HG02763 (cell line): ENCODE results near the gene APPL1.
"Not testable (repeated sequence)": the region's sequence is repeated elsewhere in the genome, so short reads cannot be mapped to it uniquely, and the experiment has no call there.

Source experiments
- ATAC-seq: cut with Tn5 transposase; IDR thresholded peaks from one replicate; pipeline ENCODE4 v1.9.1; 2021; ENCODE audit warnings: mild to moderate bottlenecking, moderate library complexity; ENCODE audit not compliant: unreplicated experiment

APPL1 gene

GRCh38 chr3:57268416-57268815 lies 40.9 kb downstream of the APPL1 start:
- ATAC-seq, result no peak

- ATAC-seq, result no peak
Observed at GRCh38 chr3:57274845-57275244, 47.3 kb downstream of the APPL1 start.

- no peak for ATAC-seq
Observed at GRCh38 chr3:57275393-57275792, 47.9 kb downstream of the APPL1 start.

DNA sequence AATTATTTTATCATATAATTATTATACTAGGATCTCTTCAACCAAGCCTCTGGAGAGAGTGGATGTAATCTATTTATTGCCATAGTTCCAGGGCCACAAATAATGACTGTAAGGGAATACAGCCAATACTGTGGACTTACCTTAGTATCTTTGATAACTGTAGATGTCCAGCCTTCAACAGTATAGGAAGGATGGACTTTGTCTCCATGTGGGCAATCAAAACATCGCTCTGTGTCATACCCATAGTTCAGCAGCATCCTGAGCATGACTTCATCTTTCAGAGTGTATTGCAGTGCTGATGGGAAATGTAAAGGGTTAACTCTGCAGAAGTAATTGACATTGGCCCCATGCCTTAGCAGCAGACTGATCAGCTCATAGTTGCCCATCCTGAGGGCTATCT lies 50.7 kb downstream of the APPL1 start:
- no peak for ATAC-seq

DNA sequence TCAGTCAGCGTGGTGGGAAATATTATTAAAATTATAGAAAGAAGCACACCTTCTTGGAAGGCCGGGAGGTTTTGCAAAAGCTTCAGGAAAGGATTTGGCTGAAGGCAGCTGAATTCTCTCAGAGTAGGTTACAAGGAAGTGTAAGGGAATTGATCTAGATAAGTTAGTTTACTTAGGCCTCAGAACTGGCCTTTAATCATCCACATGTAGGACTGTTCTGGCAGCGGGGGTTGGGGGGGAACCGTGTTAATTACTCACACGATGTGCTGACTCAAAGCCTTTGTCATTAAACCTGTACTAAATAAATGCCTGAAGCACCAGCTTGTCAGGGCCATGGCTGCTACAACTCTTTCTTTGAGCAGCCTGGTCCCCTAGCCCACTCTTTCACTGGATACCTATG lies 52.2 kb downstream of the APPL1 start:
- ATAC-seq, result no peak

- no peak for ATAC-seq
Observed at GRCh38 chr3:57281715-57282114, 54.2 kb downstream of the APPL1 start.

- ATAC-seq, result no peak
Observed at GRCh38 chr3:57283334-57283733, 55.8 kb downstream of the APPL1 start.

GRCh38 chr3:57287205-57287604 lies 59.7 kb downstream of the APPL1 start:
- ATAC-seq, result no peak

- ATAC-seq, result no peak
Observed at GRCh38 chr3:57288403-57288802, 60.9 kb downstream of the APPL1 start.

DNA sequence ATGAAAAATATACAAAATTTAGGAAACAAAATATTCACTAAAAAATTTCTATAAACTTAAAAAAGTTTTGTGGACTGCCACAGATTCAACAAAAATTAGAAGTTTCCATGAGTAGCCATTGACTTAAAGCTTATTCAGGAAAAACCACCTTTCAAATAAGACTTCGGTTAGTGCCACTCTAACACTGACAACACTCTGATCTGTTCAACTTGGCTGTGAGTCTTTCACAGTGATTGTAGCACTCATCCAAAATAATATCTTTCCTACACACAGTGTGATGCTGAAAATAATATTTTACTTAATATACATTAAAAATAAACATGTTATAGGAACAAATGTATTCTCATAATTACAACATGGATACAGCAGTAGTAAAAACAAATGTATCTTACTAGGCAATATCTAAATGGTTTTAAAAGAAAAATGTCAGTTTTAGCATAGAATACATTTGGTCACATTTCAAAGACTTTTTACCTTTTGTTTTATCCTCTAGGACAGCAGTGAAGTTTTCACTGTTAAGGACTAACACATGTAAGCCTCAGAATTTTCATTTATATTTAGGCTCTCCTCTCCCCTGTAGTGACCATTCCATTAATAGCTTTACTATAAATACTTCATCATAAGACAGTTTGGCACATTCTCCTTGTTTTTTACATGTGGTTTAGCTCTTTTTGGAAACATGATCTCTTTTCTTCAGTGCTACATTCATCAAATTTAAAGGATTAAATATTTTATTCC lies 64.8 kb downstream of the APPL1 start, which contains the start of gene ASB14:
ASB14 (minus strand) TSS at position 527 of the 738 bp plus-strand sequence. CDS start 652 bp downstream, outside the sequence.
- ATAC-seq, result no peak

DNA sequence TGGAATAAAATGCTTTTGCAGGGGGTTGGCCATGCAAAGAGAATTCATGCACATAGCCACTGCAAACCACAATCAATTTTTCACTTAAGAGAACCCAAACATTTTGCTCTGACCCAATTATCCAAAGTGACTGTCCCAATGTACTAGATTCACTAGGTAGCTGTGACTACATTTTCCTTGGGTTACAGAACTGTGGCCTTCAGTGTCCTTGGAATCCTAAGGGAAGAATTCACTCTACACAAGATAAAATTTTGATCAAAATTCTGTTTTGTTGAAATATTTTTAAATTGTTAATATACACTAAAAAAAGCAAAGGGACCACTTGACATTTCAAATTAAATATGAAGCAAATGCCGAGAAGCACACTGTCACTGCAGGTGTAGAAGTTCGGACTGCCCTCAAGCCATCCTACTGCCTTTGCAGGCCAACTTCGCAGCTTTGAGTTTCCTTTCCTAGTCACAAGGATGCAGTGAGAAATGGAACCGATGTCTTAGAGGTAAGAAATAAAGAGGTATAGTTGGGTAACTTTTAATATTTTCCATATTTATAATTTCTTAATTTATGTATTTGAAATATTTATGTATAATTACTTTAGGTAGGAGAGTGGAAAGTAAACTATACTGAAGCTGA lies 65.5 kb downstream of the APPL1 start:
- ATAC-seq, result no peak

GRCh38 chr3:57298041-57298440 lies 70.5 kb downstream of the APPL1 start:
- no peak for ATAC-seq

- not testable (repeated sequence) for ATAC-seq
Observed at GRCh38 chr3:57303520-57303919, 76.0 kb downstream of the APPL1 start.

GRCh38 chr3:57309769-57310360 lies 82.3 kb downstream of the APPL1 start:
- no peak for ATAC-seq

DNA sequence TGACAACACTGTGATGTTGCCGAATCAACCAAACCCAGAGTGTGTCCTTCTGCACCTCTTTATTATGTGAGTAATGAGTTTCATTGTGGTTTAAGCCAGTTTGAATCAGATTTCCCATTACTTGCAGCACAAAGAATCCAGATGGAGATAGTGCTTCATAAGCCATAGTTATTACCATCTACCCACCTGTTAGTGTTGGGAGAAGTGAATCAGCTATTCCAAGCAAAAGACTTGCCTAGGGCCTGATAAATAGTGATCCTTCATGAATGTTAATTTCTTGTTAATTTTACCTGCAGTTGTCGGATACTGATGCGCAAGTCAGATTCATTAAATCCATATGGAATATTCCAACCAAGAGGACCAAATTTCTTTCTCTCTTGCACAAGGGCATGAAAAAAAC lies 86.7 kb downstream of the APPL1 start:
- ATAC-seq, result no peak
